Measurements from ENCODE around the gene RLIM.

The RLIM gene

GRCh38 chrX:74536152-74536831 is 78.1 kb downstream of the RLIM start:
- H3K27ac ChIP-seq (ENCODE audit: low read depth, low read length) = peak overlapping the region; percentile 14
- H3K27me3 ChIP-seq (ENCODE audit: control insufficient read depth, insufficient read depth, low read length) = peaks cover 12% of the 10 kb centered on the region; the same call in 1 of the 2 replicates
- H3K4me1 ChIP-seq (ENCODE audit: control insufficient read depth, insufficient read depth, low read length) = peaks cover 3% of the 10 kb centered on the region; the same call in 1 of the 2 replicates
- H3K9me3 ChIP-seq (ENCODE audit: control insufficient read depth, insufficient read depth, low read length) = peaks cover 12% of the 10 kb centered on the region
- no peak overlapping the region for H3K9ac ChIP-seq (ENCODE audit: low read depth, low read length)
- peak overlapping the region; percentile 63 for H3K4me3 ChIP-seq (ENCODE audit: low read depth, low read length)
- no peaks in the 10 kb centered on the region for H3K36me3 ChIP-seq (ENCODE audit: control insufficient read depth, insufficient read depth, low read length)

GRCh38 chrX:74535408-74536151 is 78.8 kb downstream of the RLIM start:
- Histone ChIP-seq H3K9ac (ENCODE audit: low read depth, low read length) (no peak overlapping the region), H3K36me3 (ENCODE audit: control insufficient read depth, insufficient read depth, low read length) (no peaks in the 10 kb centered on the region), H3K4me3 (ENCODE audit: low read depth, low read length) (peak overlapping the region; percentile 63), H3K9me3 (ENCODE audit: control insufficient read depth, insufficient read depth, low read length) (peaks cover 12% of the 10 kb centered on the region), H3K27ac (ENCODE audit: low read depth, low read length) (no peak overlapping the region), H3K4me1 (ENCODE audit: control insufficient read depth, insufficient read depth, low read length) (peaks cover 3% of the 10 kb centered on the region; the same call in 1 of the 2 replicates), H3K27me3 (ENCODE audit: control insufficient read depth, insufficient read depth, low read length) (peaks cover 12% of the 10 kb centered on the region; the same call in 1 of the 2 replicates)

All from HUES48 (cell line).